Activated T-cell treated with anti-CD3 and anti-CD28 coated beads, Interleukin-2, amount 50 U/mL, for 24 hours (primary cell): ENCODE data around the gene SUPT3H.
"Not testable (repeated sequence)": the region's sequence is repeated elsewhere in the genome, so short reads cannot be mapped to it uniquely, and the experiment has no call there.

ENCODE experiments used
- DNase-seq: peaks from one replicate; pipeline ENCODE4 v3.0.0-alpha.2; 2020
- H3K27ac Mint-ChIP-seq: 2 replicates; pipeline ENCODE4 v1.8.0; 2020; ENCODE audit warnings: mild to moderate bottlenecking, mixed read lengths
- H3K27me3 Mint-ChIP-seq: 2 replicates; pipeline ENCODE4 v1.8.0; 2020; ENCODE audit warnings: mixed read lengths
- H3K36me3 Mint-ChIP-seq: 2 replicates; pipeline ENCODE4 v1.8.0; 2020; ENCODE audit warnings: low read depth, mixed read lengths
- H3K4me1 Mint-ChIP-seq: 2 replicates; pipeline ENCODE4 v1.8.0; 2020; ENCODE audit warnings: low read depth, mixed read lengths
- H3K4me3 Mint-ChIP-seq: 2 replicates; pipeline ENCODE4 v1.8.0; 2020; ENCODE audit warnings: mild to moderate bottlenecking, moderate library complexity, mixed read lengths
- H3K9me3 Mint-ChIP-seq: 2 replicates; pipeline ENCODE4 v1.8.0; 2020; ENCODE audit warnings: mixed read lengths

SUPT3H gene

DNA sequence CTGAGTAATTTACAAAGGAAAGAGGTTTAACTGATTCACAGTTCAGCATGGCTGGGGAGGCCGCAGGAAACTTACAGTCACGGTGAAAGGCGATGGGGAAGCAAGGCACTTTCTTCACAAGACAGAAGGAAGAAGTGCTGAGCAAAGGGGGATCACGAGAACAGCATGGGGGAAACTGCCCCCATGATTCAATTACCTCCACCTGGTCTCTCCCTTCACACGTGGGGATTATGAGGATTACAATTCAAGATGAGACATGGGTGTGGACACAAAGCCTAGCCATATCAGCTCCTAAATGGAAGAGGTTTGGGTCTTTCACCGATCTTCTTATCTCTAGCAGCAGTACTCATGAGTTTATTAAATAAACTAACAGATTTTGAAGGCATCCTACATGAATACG, 202.5 kb downstream of the SUPT3H start:
- H3K4me3 Mint-ChIP-seq = no peak overlapping the region
- peaks cover 2% of the 10 kb centered on the region for H3K9me3 Mint-ChIP-seq
- H3K27ac Mint-ChIP-seq = no peak overlapping the region
- H3K27me3 Mint-ChIP-seq = no peaks in the 10 kb centered on the region
- H3K4me1 Mint-ChIP-seq = peaks cover 24% of the 10 kb centered on the region
- DNase-seq = no peak
- peaks cover 4% of the 10 kb centered on the region for H3K36me3 Mint-ChIP-seq

DNA sequence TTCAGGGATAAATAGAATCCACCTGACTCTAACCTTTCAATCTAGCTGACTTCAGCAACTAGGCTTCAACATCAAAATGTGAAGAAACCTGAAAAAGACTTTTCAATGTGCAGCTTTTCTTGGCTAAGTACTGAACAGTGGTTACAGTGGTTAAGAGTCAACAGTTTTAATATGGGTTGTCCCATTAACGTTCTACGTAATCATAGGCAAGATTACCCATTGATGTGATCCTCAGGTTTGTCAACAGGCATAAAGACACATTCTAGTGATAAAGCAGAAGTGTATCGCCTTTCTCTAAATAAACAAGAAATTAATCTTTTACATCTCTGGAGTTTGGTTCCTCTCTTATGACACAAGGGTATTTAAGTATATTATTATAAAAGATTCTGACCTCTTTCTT, 203.7 kb downstream of the SUPT3H start:
- Mint-ChIP-seq H3K4me3 (no peak overlapping the region), H3K27me3 (no peaks in the 10 kb centered on the region), H3K4me1 (peaks cover 28% of the 10 kb centered on the region), H3K27ac (no peak overlapping the region), H3K9me3 (peaks cover 2% of the 10 kb centered on the region), H3K36me3 (peaks cover 4% of the 10 kb centered on the region)
- DNase-seq = no peak

- DNase-seq = no peak
These were observed 206.4 kb downstream of the SUPT3H start for GRCh38 chr6:45171380-45171779.

DNA sequence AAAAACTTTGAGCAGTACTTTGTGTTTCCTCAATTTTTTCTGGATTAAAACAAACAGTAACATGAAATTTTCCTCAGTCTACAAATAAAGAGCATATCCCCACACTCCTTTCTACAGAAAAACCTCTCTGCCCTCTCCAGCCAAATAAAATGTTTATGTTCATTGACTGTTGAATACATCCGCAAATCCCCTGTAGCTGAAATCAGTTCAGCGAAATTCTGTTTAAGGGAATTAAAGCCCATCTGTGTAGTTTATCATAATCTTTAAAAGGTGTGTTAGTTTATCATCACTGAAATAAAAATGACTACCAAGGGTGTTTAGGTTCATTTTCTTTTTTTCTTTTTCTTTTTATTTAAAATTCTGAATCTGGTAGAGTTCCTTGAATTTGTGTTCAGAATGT, 207.4 kb downstream of the SUPT3H start:
- Mint-ChIP-seq H3K4me3 (no peak overlapping the region), H3K36me3 (peaks cover 21% of the 10 kb centered on the region), H3K27ac (no peak overlapping the region), H3K27me3 (no peaks in the 10 kb centered on the region), H3K9me3 (peaks cover 5% of the 10 kb centered on the region), H3K4me1 (peaks cover 47% of the 10 kb centered on the region)
- no peak for DNase-seq

More at GRCh38 chr6:45171380-45171779, 206.4 kb downstream of the SUPT3H start:
- Mint-ChIP-seq H3K27ac (no peak overlapping the region), H3K9me3 (peaks cover 5% of the 10 kb centered on the region), H3K4me1 (peaks cover 42% of the 10 kb centered on the region), H3K4me3 (no peak overlapping the region), H3K27me3 (no peaks in the 10 kb centered on the region), H3K36me3 (peaks cover 14% of the 10 kb centered on the region)

GRCh38 chr6:45169815-45170214, 207.9 kb downstream of the SUPT3H start:
- no peak for DNase-seq
- Mint-ChIP-seq H3K9me3 (peaks cover 5% of the 10 kb centered on the region), H3K4me1 (peaks cover 49% of the 10 kb centered on the region), H3K36me3 (peaks cover 20% of the 10 kb centered on the region), H3K27ac (no peak overlapping the region), H3K4me3 (no peak overlapping the region), H3K27me3 (no peaks in the 10 kb centered on the region)

DNA sequence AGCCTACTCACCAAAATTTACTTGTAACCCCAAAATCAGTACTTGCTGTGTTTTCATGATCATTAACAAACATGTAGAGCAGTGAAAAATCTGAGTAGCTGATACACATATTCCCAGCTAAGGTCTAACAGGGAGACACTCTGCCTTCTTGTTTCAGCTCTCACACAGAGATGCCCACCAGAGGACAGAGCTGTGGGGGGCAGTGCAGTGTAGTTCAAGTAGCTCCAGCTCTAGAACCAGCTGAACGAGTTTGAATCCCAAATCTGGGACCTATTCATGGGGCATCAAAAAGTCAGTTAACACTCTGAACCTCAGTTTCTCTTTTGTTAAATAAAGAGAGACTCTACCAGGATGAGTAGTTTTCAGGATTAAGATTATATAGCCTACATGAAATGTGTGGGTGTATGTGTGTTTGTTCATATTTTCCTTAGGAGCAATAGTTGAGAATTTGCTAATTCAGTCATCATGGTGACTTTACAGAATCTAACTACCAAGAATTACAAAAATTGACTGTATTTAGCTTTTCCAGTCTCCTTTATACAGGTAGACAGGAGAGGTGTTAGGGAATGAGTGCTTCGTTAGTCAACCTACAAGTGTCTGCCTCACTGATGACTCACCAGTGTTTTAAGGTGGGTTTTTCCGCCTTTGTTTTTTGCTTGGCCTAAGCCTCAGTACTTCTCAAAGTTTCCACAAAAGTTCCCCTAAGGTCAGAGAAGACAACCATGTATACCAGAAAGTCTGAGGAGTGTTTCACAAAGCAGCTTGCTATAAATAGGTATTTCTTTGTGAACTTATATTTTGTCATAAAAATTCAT, 213.6 kb downstream of the SUPT3H start:
- peak; percentile 57 for DNase-seq
- H3K9me3 Mint-ChIP-seq = peaks cover 15% of the 10 kb centered on the region
- peak overlapping the region; percentile 96 for H3K27ac Mint-ChIP-seq
- H3K4me1 Mint-ChIP-seq = peaks cover 78% of the 10 kb centered on the region
- H3K36me3 Mint-ChIP-seq = peaks cover 45% of the 10 kb centered on the region
- peak overlapping the region; percentile 58 for H3K4me3 Mint-ChIP-seq
- no peaks in the 10 kb centered on the region for H3K27me3 Mint-ChIP-seq

GRCh38 chr6:45160305-45160704, 217.4 kb downstream of the SUPT3H start:
- Mint-ChIP-seq H3K27ac (no peak overlapping the region), H3K36me3 (peaks cover 34% of the 10 kb centered on the region), H3K9me3 (peaks cover 11% of the 10 kb centered on the region), H3K27me3 (no peaks in the 10 kb centered on the region), H3K4me3 (no peak overlapping the region), H3K4me1 (peaks cover 70% of the 10 kb centered on the region)
- no peak for DNase-seq

DNA sequence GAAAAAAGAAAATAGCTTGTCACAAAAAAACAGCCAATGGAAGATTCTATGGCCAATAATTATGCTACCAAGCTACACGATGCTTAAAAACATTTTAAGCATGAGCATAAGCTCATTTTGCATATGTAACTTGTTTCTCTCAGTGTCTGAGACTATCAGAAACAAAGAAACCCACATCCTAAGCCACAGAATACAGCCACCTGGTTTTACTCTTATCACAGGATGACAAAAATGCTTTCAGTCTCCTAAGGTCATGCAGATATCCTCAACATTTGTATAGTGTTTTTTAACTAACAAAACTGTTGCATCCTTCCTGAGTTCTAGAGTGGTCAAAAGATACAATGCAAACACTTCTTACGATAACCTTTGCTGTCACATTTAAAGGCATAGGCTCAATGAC, 221.7 kb downstream of the SUPT3H start:
- Mint-ChIP-seq H3K27me3 (no peaks in the 10 kb centered on the region), H3K36me3 (peaks cover 31% of the 10 kb centered on the region), H3K4me1 (peaks cover 48% of the 10 kb centered on the region), H3K4me3 (no peak overlapping the region), H3K27ac (peak overlapping the region; percentile 67), H3K9me3 (peaks cover 11% of the 10 kb centered on the region)
- DNase-seq = no peak

DNA sequence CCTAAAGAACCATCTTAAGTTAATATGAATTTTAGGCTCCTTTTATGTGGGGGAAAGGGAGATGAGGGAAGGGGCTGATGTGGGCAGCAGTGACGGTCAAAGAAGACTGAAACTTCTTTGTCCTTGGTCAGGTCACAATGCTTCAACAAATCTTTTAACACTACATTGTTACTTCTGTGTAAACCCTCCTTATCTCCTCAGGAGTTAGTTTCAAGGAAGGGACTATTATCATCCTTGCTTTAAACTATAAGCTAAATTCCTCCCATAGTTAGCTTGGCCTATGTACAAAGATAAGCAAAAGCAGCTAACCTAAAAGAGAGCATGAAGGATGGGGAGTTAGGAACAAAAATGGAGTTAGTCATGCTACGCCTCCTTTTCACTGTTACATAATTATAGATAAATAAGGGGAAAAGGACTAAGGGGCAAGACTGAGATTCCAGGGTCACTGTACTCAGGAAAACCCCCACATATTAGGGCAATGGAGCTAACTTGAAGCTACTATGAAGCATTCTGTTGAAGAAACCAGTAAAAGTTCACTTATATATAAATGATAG, 222.3 kb downstream of the SUPT3H start:
- Mint-ChIP-seq H3K27ac (peak overlapping the region; percentile 67), H3K4me1 (peaks cover 42% of the 10 kb centered on the region), H3K27me3 (no peaks in the 10 kb centered on the region), H3K36me3 (peaks cover 26% of the 10 kb centered on the region), H3K4me3 (no peak overlapping the region), H3K9me3 (peaks cover 7% of the 10 kb centered on the region)
- DNase-seq = no peak

DNA sequence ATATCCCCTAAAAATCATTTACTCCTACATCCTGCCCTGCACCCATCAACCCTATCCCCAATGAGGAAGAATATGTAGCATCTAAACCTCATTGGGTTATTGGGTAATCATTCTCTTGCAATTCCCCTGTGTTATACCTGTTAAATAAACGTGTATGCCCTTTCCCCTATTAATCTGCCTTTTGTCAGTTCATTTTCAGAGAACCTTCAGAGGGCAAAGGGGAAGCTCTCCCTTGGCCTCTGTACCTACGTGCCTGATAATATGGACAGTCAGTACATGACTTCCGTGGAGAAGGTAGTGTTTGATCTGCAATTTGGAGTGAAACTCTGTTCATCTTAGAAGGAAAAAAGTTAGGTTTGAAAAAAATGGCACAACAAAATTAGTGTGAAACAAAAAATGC, 223.1 kb downstream of the SUPT3H start:
- Mint-ChIP-seq H3K27me3 (no peaks in the 10 kb centered on the region), H3K27ac (no peak overlapping the region), H3K36me3 (peaks cover 21% of the 10 kb centered on the region), H3K9me3 (peaks cover 2% of the 10 kb centered on the region), H3K4me3 (no peak overlapping the region), H3K4me1 (peaks cover 38% of the 10 kb centered on the region)
- no peak for DNase-seq

DNA sequence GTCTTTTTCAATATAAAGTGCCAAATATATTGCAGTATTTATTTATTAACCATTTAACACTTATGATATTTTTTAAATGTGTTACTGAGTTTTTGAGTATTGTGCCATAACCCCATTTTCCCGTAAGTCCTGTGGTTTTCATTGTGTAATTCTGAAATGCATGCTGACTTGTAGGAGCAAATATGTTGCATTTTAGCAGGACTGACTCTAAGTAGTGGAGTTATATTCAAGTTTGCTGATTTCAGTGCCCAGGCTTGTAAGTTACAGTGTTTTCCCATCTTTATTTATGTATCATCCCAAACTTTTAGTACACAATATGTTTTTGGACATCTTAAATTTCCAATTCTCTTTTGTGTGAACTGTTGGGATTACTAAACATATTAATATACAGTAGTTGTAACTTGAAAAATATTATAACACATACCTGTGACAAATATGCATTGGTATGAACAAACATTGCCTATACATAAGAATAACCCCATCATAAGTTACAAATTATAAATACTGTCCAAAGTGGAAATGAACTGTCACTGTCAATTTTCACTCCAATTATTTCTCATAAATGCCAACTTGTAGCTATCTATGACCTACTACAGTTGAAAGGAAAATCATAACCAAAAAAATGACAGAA, 228.9 kb downstream of the SUPT3H start:
- no peak for DNase-seq
- H3K4me3 Mint-ChIP-seq = no peak overlapping the region
- no peaks in the 10 kb centered on the region for H3K27me3 Mint-ChIP-seq
- H3K4me1 Mint-ChIP-seq = peaks cover 5% of the 10 kb centered on the region
- peaks cover 12% of the 10 kb centered on the region for H3K9me3 Mint-ChIP-seq
- no peak overlapping the region for H3K27ac Mint-ChIP-seq
- H3K36me3 Mint-ChIP-seq = peaks cover 7% of the 10 kb centered on the region

GRCh38 chr6:45148278-45148677, 229.5 kb downstream of the SUPT3H start:
- Mint-ChIP-seq H3K4me1 (peaks cover 5% of the 10 kb centered on the region), H3K27me3 (no peaks in the 10 kb centered on the region), H3K36me3 (peaks cover 7% of the 10 kb centered on the region), H3K4me3 (no peak overlapping the region), H3K27ac (no peak overlapping the region), H3K9me3 (peaks cover 15% of the 10 kb centered on the region)
- no peak for DNase-seq

GRCh38 chr6:45145658-45146057, 232.1 kb downstream of the SUPT3H start:
- not testable (repeated sequence) for H3K4me1 Mint-ChIP-seq, H3K27me3 Mint-ChIP-seq, H3K27ac Mint-ChIP-seq, DNase-seq, H3K4me3 Mint-ChIP-seq
- Mint-ChIP-seq H3K9me3 (peaks cover 20% of the 10 kb centered on the region), H3K36me3 (peaks cover 18% of the 10 kb centered on the region)

DNA sequence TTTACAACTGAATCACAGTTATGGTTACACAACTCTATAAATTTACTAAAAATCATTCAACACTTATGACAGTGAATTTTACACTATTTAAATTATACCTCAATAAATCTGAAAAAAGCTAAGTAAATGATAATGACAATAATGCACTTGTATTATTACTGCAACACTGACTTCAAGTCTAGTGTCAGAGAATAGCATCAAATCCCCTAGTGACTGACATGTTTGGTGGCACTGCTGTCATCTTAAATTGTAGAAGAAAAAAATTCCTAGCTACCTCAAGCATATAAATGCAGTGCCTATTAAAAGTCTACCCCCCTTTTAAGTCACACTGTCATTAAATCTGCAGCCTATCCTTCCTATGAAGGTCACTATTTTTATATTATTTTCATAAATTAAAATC, 239.0 kb downstream of the SUPT3H start:
- Mint-ChIP-seq H3K27ac (no peak overlapping the region), H3K4me1 (peaks cover 2% of the 10 kb centered on the region), H3K4me3 (no peak overlapping the region), H3K36me3 (peaks cover 36% of the 10 kb centered on the region), H3K27me3 (no peaks in the 10 kb centered on the region), H3K9me3 (peaks cover 27% of the 10 kb centered on the region)
- DNase-seq = no peak

DNA sequence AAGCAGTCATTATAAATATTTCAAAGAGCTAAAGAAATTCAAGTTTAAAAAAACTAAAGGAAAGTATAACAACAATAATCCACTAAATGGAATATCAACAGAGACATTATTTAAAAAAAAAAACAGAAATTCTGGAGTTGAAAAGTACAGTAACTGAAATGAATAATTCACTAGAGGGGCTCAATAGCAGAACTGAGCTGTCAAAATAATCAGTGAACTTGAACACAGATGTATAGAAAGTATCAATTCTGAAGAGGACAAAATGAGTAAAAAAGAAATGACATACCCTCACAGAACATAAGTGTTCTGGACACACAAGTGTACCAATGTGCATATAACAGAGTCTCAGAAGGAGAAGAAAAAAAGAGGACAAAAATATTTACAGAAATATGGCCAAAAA, 241.2 kb downstream of the SUPT3H start:
- Mint-ChIP-seq H3K9me3 (peaks cover 21% of the 10 kb centered on the region), H3K4me3 (no peak overlapping the region), H3K4me1 (peaks cover 6% of the 10 kb centered on the region), H3K27me3 (no peaks in the 10 kb centered on the region), H3K27ac (no peak overlapping the region), H3K36me3 (peaks cover 29% of the 10 kb centered on the region)
- DNase-seq = no peak
